HTERT RPE-1 (cell line): ENCODE measurements around the gene SLC39A8.
"Not testable (repeated sequence)": the region's sequence is repeated elsewhere in the genome, so short reads cannot be mapped to it uniquely, and the experiment has no call there.

Experiments used
- in situ Hi-C: fragments of 300-500 bp; cut with MboI; formaldehyde crosslinking; loops from 4 replicates; pipeline ENCODE4 v1.14.3; 2020; ENCODE audit warnings: low sequenced_read_pairs

The SLC39A8 gene

GRCh38 chr4:102344954-102345794, at the start of gene SLC39A8:
TSS of gene SLC39A8 (minus strand) at chr4:102345482. CDS start at chr4:102344662, 820 bp downstream.
- in situ Hi-C loops = no loop called here

- in situ Hi-C loops = no loop called here
Observed at GRCh38 chr4:102392033-102392744, 46.9 kb upstream of the SLC39A8 start.

GRCh38 chr4:102390438-102390837, 45.2 kb upstream of the SLC39A8 start:
- in situ Hi-C loops = no loop called here

- in situ Hi-C loops = no loop called here
Observed at GRCh38 chr4:102388611-102389010, 43.3 kb upstream of the SLC39A8 start.

DNA sequence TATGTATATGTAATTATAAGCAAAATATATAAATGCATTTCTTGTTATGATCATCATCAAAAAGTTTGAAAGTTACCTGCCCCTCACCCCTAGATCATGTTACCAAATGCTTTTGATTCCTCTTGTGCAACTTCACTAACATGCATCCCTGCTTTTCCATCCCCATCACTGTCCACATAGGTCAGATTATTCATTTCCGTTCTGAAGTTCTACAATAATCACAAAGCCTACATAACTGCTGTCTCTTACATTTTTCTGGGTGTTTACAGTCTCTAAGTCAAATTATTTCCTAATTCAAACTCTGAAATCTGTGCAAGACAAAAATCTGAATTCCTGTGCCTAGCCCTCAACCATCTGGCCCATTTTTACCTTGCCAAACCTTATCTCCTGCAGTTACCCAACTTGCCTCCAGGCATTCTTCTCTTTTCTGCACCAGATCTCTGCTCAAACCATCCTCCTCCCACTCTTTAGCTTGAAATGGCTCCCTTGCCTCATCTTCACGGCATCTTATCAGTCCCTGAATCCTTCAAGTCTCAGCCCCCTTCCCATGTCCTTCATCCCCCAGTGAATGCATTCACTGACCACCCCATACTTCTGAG, 42.4 kb upstream of the SLC39A8 start:
- in situ Hi-C loops = no loop called here

DNA sequence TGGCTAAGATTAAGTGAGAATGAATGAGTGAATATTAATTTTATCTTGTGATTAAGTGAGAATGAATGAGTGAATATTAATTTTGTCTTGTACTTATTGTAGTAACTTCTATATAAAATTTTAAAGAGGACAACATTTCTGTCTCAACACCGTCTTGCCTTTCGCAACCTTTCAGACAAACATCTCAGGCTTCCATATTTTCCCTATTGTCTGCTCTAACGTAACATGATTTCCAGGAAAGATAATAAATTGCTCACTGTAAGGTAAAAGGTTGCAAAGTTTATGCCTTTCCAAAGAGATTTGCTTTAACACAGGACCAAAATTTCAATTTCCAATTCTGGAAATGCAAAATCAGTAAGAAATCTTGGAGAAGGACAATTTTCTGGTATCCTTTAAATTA, 41.7 kb upstream of the SLC39A8 start:
- in situ Hi-C loops = no loop called here

GRCh38 chr4:102380253-102380652, 35.0 kb upstream of the SLC39A8 start:
- in situ Hi-C loops = not testable (repeated sequence)

DNA sequence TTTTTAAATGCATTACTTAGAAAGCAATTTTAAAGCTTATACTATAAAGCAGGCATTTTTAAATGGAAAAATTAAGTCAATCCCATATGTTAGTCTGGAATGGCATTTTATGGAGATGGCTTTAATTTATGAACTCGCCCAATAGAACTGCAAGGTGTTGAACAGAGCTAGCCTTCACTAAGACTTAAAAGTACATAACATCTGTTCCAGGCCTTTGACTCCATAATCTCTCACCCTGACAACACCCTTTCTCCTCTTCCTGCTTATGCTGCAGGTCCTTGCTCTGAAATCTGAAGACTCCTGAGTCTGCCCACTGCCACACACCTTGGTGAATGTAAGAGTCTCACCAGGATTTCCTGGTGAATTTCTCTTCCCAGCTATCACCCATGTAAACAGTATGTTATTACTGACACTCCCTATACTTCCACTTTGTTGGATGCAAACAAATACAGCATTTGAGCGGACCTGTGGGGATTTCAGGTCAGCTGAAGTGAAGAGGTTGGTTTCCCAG, 17.7 kb upstream of the SLC39A8 start:
- in situ Hi-C loops = no loop called here

DNA sequence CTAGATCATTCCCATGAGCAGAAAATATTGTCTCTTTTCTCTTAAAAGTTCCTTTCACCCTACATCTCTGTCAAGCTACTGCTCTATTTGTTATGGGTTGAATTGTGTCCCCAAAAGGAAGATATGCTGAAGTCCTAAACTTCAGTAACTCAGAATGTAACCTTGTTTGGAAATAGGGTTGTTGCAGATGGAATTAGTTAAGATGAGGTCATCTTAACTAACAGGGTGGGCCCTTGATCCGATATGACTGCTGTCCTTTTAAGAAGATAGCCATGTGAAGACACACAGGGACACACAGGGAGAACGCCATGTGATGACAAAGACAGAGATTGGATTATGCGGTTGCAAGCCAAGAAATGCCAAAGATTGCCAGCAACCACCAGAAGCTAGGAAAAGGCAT, 12.8 kb upstream of the SLC39A8 start:
- in situ Hi-C loops = no loop called here

DNA sequence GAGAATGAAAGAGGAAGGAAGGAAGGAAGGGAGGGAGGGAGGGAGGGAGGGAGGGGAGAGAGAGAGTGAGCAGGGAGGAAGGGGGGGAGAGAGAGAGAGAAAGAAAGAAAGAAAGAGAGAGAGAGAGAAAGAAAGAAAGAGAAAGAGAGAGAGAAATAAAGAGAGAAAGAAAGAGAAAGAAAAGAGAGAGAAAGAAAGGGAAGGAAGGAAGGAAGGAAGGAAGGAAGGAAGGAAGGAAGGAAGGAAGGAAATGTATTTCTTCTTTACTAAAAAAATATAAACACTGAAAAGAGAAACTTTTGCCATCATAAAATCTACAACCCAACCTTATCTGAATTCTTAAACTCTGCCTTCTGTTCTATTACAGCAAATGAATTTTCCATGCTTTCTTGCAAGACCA, 12.4 kb upstream of the SLC39A8 start:
- in situ Hi-C loops = not testable (repeated sequence)

- in situ Hi-C loops = no loop called here
Observed at GRCh38 chr4:102356562-102357202, 11.4 kb upstream of the SLC39A8 start.

DNA sequence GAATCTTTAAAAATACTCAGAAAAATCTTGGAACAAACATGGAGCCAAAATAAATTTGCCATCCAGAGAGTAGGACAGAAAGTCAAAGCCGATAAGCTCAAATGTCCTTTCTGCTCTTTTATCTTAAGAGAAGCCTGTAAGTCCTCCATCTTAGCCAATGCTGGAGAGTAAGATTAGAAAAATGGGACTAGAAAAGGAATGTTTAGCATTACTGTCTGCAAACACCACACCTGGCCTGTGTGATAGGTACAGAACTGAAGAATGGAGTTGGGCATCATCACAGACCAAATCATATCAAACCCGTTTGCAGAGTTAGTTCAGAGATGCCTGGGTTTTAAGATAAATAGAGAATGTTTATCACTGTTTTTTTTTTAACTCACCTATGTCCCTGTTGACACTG, 10.5 kb upstream of the SLC39A8 start:
- in situ Hi-C loops = no loop called here

DNA sequence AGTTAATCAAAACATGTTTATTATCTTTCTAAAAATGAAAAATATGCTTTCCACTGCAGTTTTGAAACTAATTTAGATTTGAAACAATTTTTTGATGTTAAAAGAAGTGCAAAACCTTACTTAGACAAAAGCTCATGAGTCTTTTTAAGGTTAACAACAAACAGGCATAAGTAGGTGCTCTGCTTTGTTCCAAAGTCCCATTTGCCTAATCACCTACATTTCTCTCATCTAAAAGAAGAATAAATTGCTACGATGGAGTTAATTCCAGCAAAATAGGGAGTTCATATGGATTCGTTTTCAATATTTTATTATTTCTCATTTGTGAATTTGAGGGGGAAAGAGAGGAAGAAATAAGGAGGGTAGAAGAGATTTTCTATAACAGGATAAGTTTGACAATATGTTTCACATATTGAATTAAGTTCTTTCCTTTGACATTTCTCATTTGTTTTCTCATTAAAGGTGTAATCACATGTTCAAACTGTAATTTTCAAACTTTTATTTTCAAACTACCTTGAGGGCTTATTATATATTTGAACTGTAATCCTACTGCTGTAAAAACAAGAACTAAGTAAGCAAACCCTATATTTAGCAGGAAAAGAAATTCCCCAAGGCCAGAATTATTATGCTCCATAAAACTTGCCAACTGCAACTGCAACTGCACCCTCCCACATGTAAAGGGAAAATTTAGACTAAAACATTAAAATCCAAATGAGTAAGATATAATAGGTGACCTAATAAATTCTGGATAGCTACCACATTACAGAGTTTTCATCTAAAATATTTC, 9.6 kb upstream of the SLC39A8 start:
- in situ Hi-C loops = no loop called here

DNA sequence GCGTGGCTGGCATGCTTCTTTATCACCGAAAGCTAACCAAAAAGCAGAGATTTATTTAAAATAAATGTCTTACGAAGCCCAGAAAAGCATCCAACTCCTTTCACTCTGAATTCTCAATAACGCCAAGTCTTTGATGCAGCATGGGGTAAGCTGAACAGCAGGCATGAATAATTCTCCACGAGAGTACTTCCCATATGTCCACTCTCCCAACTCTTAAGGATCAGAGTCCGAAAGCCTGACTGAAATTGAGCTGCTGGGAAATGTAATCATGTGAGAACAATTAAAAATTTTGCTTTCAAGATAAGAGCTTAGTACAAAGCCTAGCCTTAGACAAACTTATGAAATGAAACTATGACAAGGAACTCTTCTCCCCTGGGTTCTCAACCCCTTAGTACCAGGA, 7.5 kb upstream of the SLC39A8 start:
- in situ Hi-C loops = no loop called here

- in situ Hi-C loops = no loop called here
Observed at GRCh38 chr4:102350634-102351033, 5.4 kb upstream of the SLC39A8 start.

DNA sequence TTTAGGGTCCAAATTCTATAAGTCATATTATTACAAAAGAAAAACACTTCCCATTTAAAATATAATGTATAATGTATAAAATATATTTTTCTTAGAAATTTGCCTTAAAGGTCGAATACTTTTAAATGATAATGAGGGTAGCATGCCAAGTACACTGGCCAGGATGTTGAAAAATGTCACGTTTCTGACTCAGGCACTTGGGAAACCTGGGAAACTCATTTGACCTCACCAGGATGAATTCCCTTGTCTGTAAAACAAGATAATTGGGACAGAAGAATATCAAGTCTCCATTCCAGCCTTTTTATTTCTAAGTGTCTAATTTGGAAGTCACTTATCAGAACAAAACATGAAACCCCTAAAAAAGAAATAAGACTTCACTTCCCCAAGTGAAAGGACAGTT, 3.4 kb upstream of the SLC39A8 start:
- in situ Hi-C loops = no loop called here

DNA sequence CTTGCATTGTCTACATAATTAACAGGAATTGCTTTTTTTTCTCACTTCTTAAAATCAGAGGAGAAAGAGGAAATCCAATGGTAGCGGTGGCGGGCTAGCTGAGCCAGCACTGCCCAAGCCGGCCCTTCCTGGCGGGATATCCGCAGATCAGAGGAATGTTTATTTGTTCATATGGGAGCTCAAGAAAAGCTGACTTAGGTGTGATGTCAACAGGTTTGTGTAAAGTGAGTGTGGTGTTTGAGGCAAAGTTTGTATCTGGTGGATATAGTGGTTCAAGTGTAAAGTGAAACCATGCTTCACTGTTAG, 466 bp upstream of the SLC39A8 start:
- in situ Hi-C loops = no loop called here

GRCh38 chr4:102344520-102344953, 745 bp downstream of the SLC39A8 start:
- in situ Hi-C loops = no loop called here

GRCh38 chr4:102343964-102344519, 1.2 kb downstream of the SLC39A8 start:
- in situ Hi-C loops = no loop called here

DNA sequence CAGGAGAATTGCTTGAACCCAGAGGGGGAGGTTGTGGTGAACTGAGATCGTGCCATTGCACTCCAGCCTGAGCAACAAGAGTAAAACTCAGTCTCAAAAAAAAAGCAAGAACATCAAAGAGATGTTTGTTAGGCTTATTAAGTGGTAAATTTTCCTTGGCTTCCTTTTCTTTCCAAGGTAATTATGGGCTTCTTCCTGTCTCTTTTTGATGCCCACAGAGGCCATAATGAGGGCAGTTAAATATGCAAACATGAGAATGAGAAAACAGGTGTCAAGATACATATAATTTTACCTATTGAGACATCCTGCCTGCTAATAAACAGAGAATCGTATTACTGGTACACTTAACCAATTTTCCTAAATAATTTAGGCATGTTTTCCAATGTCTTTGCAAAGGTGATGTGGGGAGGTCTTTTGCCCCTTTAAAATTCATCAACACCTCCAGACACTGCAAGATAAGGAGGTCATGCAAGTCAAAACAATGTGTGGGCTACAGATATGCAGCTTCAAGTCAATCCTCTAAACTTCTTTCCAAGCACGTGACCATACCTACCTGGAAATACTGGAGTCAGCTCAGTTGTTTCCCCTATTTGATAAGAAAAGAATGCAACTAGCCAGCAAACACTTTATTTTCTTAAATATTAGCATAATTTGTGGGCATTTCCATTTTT, 2.7 kb downstream of the SLC39A8 start:
- in situ Hi-C loops = no loop called here
